ENCODE data around the gene ZNF507. TPM values are rescaled to one million over a fixed set of nuclear protein-coding genes. Genes with fewer than 3 reads are reported as not detected.

The ZNF507 gene
- total RNA-seq, 1 donor from 2014 or later: 42.3 TPM

DNA sequence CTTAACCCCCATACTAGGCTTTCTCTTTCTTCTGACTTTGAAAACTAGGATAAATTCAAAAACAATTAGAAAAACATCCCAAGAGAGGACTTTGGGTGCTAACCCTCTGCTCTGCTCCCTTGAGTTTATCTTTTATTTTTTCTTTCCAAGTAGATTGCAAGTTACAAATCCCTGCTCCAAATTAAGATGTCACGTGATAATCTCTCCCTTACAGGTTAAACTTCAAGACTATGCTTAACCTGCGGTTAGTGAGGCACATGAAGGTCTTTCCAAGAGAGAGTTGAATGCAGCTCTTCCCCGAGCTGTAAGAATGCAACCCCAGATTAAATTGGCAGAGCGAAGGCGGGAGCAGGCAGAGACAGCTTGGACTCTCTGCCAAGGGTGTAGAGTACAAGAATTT is 12.2 kb upstream of the ZNF507 start:
- Mint-ChIP-seq H3K4me3 (ENCODE audit: low read depth) (no peak overlapping the region), H3K4me1 (ENCODE audit: low read depth) (no peaks in the 10 kb centered on the region), H3K27me3 (peaks cover 18% of the 10 kb centered on the region), H3K36me3 (ENCODE audit: insufficient read depth) (no peaks in the 10 kb centered on the region), H3K9me3 (ENCODE audit: low read depth) (no peaks in the 10 kb centered on the region), H3K27ac (no peak overlapping the region)
- no peak for DNase-seq (ENCODE audit: low spot score, unreplicated experiment)
- TF ChIP-seq, protein P1, sequence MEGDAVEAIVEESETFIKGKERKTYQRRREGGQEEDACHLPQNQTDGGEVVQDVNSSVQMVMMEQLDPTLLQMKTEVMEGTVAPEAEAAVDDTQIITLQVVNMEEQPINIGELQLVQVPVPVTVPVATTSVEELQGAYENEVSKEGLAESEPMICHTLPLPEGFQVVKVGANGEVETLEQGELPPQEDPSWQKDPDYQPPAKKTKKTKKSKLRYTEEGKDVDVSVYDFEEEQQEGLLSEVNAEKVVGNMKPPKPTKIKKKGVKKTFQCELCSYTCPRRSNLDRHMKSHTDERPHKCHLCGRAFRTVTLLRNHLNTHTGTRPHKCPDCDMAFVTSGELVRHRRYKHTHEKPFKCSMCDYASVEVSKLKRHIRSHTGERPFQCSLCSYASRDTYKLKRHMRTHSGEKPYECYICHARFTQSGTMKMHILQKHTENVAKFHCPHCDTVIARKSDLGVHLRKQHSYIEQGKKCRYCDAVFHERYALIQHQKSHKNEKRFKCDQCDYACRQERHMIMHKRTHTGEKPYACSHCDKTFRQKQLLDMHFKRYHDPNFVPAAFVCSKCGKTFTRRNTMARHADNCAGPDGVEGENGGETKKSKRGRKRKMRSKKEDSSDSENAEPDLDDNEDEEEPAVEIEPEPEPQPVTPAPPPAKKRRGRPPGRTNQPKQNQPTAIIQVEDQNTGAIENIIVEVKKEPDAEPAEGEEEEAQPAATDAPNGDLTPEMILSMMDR (IDR thresholded peaks at IDR 0.05; ENCODE audit: unreplicated experiment): no peak

DNA sequence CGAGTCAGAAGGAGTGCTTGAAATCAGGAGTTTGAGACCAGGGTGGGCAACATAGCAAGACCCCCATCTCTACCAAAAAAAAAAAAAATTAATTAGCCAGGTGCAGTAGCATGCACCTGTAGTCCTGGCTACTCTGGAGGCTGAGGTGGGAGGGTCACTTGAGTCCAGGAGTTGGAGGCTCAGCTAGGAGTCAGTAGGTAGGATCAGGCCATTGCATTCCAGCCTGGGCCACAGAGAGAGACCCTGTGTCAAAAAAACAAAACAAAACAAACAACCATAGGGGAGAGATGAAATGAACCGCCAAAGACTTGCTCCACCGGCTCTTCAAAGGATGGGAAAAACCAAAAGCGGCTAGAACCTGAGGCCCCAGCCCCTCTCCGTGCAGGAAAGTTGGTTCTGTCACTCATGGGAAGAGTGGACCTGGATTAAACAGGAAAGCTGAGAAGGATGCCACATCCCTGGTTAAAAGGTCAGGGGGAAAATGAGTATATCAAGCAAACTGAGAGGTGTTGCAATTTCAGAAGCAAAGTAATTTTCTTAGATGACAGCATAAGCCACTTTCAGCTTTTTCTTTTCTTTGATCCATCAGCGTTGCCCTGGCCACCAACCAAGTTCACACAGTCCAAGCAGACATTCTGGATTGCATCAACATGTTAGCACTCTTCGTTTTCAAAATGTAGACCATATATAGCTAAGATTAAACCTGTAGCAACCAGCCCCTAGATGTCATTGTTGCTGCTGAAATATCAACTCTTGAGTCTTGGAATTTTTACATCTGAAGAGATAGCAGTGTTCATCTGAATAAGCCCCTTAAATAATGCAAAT is 8.9 kb upstream of the ZNF507 start:
- H3K27ac Mint-ChIP-seq: no peak overlapping the region
- DNase-seq (ENCODE audit: low spot score, unreplicated experiment): no peak
- no peaks in the 10 kb centered on the region for H3K36me3 Mint-ChIP-seq (ENCODE audit: insufficient read depth)
- no peaks in the 10 kb centered on the region for H3K4me1 Mint-ChIP-seq (ENCODE audit: low read depth)
- H3K27me3 Mint-ChIP-seq: peaks cover 18% of the 10 kb centered on the region
- no peaks in the 10 kb centered on the region for H3K9me3 Mint-ChIP-seq (ENCODE audit: low read depth)
- no peak overlapping the region for H3K4me3 Mint-ChIP-seq (ENCODE audit: low read depth)
- TF ChIP-seq, protein P1 (IDR thresholded peaks at IDR 0.05; ENCODE audit: unreplicated experiment): no peak

DNA sequence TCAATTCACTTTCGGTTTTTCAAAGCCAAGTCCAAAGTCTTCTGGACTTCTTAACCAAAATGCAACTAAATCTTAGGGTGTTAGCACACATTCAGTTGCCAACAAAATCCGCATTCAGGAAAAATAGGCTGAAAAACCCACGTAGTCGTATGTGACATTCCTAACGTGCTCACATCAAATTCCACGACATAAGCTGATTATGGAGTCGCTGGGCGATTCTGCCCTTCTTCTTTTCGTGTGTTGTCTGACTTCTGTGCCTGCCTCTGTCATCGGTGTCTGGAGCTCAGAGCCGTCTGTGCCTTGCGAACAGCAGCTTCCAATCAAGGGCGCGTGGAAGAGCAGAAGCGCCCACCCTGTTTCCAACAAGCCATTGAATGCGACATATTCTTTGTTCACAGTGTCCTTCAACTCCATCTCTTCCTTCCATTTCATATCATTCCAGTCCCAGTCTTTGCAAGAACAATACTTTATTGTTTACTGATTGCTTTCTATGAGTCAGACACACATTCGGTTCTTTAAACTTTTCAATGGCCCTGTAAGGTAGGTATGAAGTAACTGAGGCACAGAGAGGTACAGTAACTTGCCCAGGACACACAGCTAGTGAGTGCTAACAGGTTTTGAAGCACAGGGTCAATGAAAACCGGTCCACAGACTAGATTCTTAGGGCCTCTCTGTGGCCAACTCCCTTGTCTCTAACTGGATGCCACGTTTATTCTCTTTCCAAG is 8.2 kb upstream of the ZNF507 start:
- H3K27ac Mint-ChIP-seq: no peak overlapping the region
- DNase-seq (ENCODE audit: low spot score, unreplicated experiment): no peak
- no peaks in the 10 kb centered on the region for H3K9me3 Mint-ChIP-seq (ENCODE audit: low read depth)
- peaks cover 12% of the 10 kb centered on the region for H3K27me3 Mint-ChIP-seq
- TF ChIP-seq, protein P1 (IDR thresholded peaks at IDR 0.05; ENCODE audit: unreplicated experiment): no peak
- H3K4me3 Mint-ChIP-seq (ENCODE audit: low read depth): no peak overlapping the region
- peaks cover 1% of the 10 kb centered on the region for H3K4me1 Mint-ChIP-seq (ENCODE audit: low read depth)
- H3K36me3 Mint-ChIP-seq (ENCODE audit: insufficient read depth): no peaks in the 10 kb centered on the region

DNA sequence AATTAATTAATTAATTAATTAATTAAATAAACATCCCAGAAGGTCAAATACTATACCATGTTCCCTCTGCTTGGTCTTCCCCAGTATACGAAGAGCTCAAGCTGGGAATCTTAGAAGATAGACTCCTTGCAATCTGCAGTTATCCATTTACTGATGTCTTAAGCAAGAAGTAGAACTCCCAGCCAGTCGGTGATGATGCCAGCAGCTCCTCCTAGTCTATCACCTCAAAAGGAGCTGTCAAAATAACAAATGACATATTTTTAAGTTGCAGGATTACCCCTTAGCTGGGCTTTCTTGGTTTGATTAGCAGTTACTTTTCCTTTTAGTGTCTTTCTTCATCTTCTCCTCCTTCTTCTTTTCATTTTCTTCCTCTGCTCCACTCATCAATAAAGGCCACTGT is 6.0 kb upstream of the ZNF507 start:
- Mint-ChIP-seq H3K9me3 (ENCODE audit: low read depth) (peaks cover 4% of the 10 kb centered on the region), H3K36me3 (ENCODE audit: insufficient read depth) (no peaks in the 10 kb centered on the region), H3K4me1 (ENCODE audit: low read depth) (peaks cover 1% of the 10 kb centered on the region), H3K27ac (no peak overlapping the region), H3K27me3 (peaks cover 5% of the 10 kb centered on the region), H3K4me3 (ENCODE audit: low read depth) (no peak overlapping the region)
- TF ChIP-seq, protein P1 (IDR thresholded peaks at IDR 0.05; ENCODE audit: unreplicated experiment): no peak
- DNase-seq (ENCODE audit: low spot score, unreplicated experiment): no peak

DNA sequence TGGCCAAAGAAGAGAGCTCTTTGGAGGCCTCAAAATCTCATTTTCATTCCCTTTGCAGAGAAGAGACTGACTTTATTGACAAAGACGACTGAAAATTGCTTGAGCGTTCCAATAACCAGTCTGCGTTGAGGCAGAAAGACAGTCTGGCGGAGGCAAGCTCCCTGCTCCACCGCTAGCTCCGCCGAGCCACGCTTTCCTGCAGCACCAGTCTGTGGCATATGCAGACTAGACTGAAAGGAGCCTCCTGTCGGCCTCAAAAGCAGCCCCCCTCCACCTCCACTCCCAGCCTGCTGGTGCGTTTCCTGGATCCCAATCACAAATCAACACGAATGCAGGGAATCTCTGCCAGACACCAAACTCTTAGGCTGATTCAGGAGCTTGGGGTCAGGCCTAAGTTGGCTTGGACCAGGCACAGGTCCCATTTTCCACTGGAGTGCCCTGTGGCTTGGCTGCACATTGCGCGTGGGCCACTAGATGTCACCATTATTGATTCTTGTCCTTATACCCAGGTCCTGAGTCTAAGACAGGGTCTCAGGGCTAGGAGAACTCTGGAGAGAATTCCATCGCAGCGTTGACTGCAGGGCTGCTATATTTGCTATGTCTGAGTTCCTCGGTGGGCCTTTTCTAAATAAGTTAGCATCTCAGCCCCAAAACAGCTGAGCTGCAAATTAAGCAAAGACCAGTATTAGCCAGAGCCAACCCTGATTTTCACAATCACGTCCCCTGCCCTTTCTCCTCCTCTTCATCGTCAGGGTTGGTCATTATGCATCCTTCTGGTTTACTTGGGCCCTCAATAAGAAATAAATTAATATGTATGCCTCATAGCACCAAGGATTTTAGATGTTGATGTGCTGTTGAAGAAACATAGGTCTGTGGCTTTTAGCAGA is 5.2 kb upstream of the ZNF507 start:
- Mint-ChIP-seq H3K9me3 (ENCODE audit: low read depth) (peaks cover 6% of the 10 kb centered on the region), H3K4me3 (ENCODE audit: low read depth) (no peak overlapping the region), H3K27me3 (peaks cover 4% of the 10 kb centered on the region), H3K27ac (no peak overlapping the region), H3K36me3 (ENCODE audit: insufficient read depth) (no peaks in the 10 kb centered on the region), H3K4me1 (ENCODE audit: low read depth) (peaks cover 1% of the 10 kb centered on the region)
- TF ChIP-seq, protein P1 (IDR thresholded peaks at IDR 0.05; ENCODE audit: unreplicated experiment): peak; percentile 65
- peak; percentile 38 for DNase-seq (ENCODE audit: low spot score, unreplicated experiment)
